ENCODE measurements around the gene ANKRD40.

- TF ChIP-seq CTCF (conservative IDR thresholded peaks at IDR 0.05) (no peak), ZFX (IDR thresholded peaks at IDR 0.05) (no peak)
Measured at GRCh38 chr17:50658616-50659015, 49.1 kb downstream of the ANKRD40 start.
